HG03442 (cell line): ENCODE results near the gene FICD.
A peak's percentile ranks its signal among the peaks of the same experiment; 100 is the strongest.

ENCODE experiments used
- ATAC-seq: cut with Tn5 transposase; IDR thresholded peaks from one replicate; pipeline ENCODE4 v1.9.1; 2021; ENCODE audit warnings: mild to moderate bottlenecking, moderate library complexity; ENCODE audit not compliant: unreplicated experiment

The FICD gene

DNA sequence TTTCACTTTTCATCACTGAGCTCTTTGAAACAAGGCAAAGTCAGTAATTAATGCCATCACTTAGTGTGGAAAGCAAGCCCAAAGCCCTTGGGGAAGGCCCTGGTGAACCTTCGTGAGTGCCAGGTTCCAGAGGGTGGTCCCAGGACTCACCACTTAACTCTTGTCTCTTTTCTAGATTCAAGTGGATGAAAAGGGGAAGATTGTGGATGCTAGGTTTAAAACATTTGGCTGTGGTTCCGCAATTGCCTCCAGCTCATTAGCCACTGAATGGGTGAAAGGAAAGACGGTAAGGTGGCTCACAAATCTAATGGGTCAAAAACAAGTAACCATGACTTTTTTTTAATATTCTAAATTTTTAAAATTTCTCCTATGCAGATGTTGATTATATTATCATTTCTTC is 50.1 kb downstream of the FICD start:
- ATAC-seq, result no peak

DNA sequence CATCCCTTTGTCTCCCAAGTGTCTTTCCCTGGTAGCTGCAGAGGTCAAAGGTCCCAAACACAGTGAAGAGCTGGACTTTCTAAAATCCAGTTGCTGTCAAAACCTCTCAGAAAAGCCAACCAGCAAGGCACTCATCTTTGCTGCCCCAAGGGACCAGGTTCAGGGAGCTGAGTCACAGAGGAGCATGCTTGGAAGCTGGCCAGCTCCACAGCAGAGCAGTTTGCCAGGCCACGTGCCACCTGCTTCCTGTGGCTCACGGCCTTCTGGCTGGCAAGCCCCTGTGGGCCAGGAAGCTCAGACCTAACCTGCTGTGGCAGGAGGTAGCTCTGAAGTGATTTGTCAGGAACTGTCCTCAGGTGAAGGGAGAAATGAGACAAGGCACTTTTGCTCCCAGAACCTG is 50.9 kb downstream of the FICD start:
- no peak for ATAC-seq

DNA sequence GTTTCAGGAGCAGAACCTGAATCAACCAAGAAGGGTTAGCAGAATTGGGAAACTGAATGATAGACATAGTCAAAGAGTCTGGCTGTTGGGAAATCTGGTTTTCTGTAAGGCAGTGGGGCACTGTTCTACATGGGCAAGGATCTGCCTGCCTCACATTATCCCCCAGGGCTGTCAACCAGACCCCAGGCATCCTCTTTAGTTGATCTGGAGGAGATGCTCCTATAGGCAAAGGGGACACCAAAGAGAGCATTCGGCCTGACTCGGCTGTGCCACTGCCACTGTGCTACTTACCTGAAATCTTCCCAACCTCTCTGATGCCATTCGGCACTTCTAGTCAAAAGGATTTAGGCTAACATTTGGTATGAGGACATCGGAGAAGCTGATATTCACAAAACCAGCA is 51.4 kb downstream of the FICD start:
- no peak for ATAC-seq

DNA sequence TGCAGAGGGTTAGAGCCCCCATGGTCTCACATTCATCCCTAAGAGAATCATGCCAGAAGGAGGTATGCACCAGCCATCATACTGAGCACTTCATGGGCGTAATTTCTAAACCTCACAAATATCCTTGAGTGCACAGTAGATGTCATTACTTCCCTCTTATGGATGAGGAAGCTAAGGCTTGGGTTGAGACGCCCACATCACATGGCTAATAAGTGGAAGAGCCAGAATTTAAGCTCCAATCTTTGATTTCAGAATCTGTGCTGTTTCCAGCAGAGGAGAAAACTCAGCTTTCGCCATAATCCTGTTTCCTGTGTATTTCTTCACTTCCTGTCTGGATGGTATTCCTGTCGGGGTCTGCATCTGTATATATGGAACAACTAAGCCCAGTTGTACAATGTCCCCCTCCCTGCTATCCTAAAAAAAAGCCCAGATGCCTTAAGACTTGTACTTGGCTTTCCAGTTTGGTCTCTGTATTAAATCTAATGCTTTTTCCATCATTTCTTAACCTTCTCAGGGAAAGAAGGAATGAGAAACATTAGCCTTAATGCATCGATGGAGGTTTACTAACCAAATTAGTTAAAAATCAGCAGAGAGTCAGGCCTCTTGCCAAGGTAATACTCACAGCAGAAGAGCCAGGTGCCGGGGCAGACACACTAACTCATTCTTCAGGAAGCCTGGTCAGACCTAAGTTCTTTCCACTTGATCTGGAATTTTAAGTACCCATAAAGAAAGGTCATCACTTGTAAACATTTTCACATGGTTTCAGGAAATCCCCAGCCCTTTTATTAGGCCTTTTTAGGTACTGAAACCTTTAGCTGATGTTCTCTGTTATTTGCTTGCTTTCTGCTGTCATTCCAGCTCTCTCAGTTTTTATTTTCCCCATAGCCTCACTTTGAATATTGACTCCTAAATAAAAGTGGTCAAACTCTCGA is 52.6 kb downstream of the FICD start:
- ATAC-seq, result no peak

DNA sequence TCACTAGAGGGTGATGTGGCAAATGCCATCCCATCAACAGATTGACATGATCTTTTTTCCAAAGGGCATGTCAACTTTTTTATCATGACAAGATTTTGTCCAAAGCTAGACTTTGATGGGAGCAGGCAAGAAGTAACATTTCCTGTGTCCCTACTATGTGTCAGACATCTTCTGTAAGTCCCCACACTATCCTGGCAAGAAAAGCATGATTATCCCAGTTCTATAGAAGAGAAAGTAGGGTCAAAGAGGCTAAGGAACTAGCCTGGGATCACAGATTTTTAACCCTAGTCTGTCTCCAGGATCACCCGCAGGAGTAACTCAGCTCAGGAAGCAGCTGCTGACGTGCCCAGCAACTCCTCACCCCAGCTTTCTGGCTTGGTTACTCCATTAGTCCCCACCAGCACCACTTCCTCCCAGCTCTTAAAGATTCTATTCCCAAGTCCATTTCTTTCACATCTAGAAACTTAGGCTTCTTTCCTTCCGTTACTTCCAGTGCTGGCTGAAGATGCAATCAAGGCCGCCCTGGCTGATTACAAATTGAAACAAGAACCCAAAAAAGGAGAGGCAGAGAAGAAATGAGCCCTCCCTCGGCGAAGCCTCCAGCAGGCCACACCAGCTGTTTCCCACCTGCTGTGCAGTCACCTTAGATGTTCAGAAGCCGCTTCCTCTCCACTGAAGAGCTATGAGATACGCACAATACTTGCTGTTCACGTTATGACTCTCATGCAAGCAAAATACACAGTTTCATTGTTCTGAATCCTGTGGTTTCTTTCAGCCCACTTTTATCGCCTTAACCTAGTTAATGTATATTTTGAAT is 53.5 kb downstream of the FICD start:
- peak; percentile 72 for ATAC-seq
